Measurements from ENCODE around the gene RAD9A. TPM values are rescaled to one million over a fixed set of nuclear protein-coding genes. Genes with fewer than 3 reads are reported as not detected.

The RAD9A gene
- total and polyA plus RNA-seq, 9 of the 15 experiments (the other 6 are each of a cell fraction or from before 2014, with no cell fraction given): 1.4 to 41.2 (median 16.1) TPM

- CTCF ChIA-PET (ENCODE audit: low intra/inter-chr PET ratio): no interaction called here
- no peak overlapping the region for H3K4me3 ChIP-seq
- FAIRE-seq (peak; percentile 56), DNase-seq (ENCODE audit: extremely low read depth in 1 of 4, low spot score in 3 of 4) (peak in 1 of 4 experiments; percentile 12), ATAC-seq (no peak)
- peaks cover 10% of the 10 kb centered on the region for H3K36me3 ChIP-seq (ENCODE audit: control insufficient read depth, insufficient read depth, low read length)
- no peak overlapping the region; the same call in 1 of the 2 replicates for H2AFZ ChIP-seq (ENCODE audit: low read depth, low read length)
- peak overlapping the region in 1 of 2 experiments; percentile 87; a peak in 2 of 4 replicates for H3K9ac ChIP-seq (ENCODE audit: insufficient read depth in 1 of 2, low read depth in 2 of 2, low read length in 2 of 2)
- in situ Hi-C loops (cut with MboI) (no loop called here), intact Hi-C loops (cut with micrococcal nuclease) (loop anchor here (5.0 kb wide), 2 partner anchors 78 to 178 kb away; partner anchors contain the start of genes AIP and GSTP1)
- 56% methylated on average over 7 of the region's 13 CpGs for WGBS (ENCODE audit: insufficient coverage, low coverage, missing lambda C conversion rate)
- no peaks in the 10 kb centered on the region for H3K9me1 ChIP-seq (ENCODE audit: control insufficient read depth, insufficient read depth, low read length)
- H4K20me1 ChIP-seq (replicated peaks; ENCODE audit: control insufficient read depth, insufficient read depth, low read length): no peaks in the 10 kb centered on the region
- H3K4me2 ChIP-seq (ENCODE audit: insufficient read depth, low read length): no peak overlapping the region
- POLR2A ChIA-PET: interaction anchor here (0.6 to 1.2 kb wide), 4 partner anchors 8 to 97 kb away, joined by 3 to 4 read pairs (median 4); no protein-coding TSS in a partner anchor
- no peak overlapping the region for H3K27ac ChIP-seq (ENCODE audit: extremely low read depth, low read depth, low read length)
- H3K9me3 ChIP-seq (replicated peaks; ENCODE audit: control insufficient read depth, insufficient read depth, low read depth, low read length): no peaks in the 10 kb centered on the region
- peaks cover 18 to 85% of the 10 kb centered on the region in 2 experiments for H3K4me1 ChIP-seq (replicated peaks in 1 of 2; ENCODE audit: control insufficient read depth in 2 of 2, insufficient read depth in 2 of 2, low read length in 2 of 2)
- no TSS peak for BruUV-seq (replicated peaks)
- H3K27me3 ChIP-seq (ENCODE audit: control insufficient read depth in 2 of 2, insufficient read depth in 2 of 2, low read length in 2 of 2): no peaks in the 10 kb centered on the region
- peaks cover 17% of the 10 kb centered on the region for H3K79me2 ChIP-seq (ENCODE audit: control insufficient read depth, insufficient read depth, low read length)
- TF ChIP-seq, protein P1, sequence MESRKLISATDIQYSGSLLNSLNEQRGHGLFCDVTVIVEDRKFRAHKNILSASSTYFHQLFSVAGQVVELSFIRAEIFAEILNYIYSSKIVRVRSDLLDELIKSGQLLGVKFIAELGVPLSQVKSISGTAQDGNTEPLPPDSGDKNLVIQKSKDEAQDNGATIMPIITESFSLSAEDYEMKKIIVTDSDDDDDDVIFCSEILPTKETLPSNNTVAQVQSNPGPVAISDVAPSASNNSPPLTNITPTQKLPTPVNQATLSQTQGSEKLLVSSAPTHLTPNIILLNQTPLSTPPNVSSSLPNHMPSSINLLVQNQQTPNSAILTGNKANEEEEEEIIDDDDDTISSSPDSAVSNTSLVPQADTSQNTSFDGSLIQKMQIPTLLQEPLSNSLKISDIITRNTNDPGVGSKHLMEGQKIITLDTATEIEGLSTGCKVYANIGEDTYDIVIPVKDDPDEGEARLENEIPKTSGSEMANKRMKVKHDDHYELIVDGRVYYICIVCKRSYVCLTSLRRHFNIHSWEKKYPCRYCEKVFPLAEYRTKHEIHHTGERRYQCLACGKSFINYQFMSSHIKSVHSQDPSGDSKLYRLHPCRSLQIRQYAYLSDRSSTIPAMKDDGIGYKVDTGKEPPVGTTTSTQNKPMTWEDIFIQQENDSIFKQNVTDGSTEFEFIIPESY (CRISPR knock-in tag; IDR thresholded peaks at IDR 0.05): peak; percentile 30; the same call in 1 of the 2 replicates
- no peak for TF ChIP-seq ZNF511 (CRISPR knock-in tag; IDR thresholded peaks at IDR 0.05)
- no peak for TF ChIP-seq CEBPB (tag; IDR thresholded peaks at IDR 0.05)
- TF ChIP-seq MECOM (CRISPR knock-in tag; IDR thresholded peaks at IDR 0.05): no peak
- TF ChIP-seq HDAC6 (IDR thresholded peaks at IDR 0.05; ENCODE audit: low read depth, low read length): no peak
- TF ChIP-seq TEAD2 (tag; IDR thresholded peaks at IDR 0.05): no peak
- TF ChIP-seq ZNF12 (CRISPR knock-in tag; IDR thresholded peaks at IDR 0.05): no peak
- TF ChIP-seq GABPB1 (CRISPR knock-in tag; IDR thresholded peaks at IDR 0.05): no peak
- TF ChIP-seq FOXK2 (conservative IDR thresholded peaks at IDR 0.05 in 1 of 2, IDR thresholded peaks at IDR 0.05 in 1 of 2; ENCODE audit: low read depth in 2 of 2): no peak
- no peak for TF ChIP-seq ZFP36 (IDR thresholded peaks at IDR 0.05; ENCODE audit: low read depth, low read length, partially characterized antibody)
- no peak for TF ChIP-seq PHF20 (IDR thresholded peaks at IDR 0.05; ENCODE audit: partially characterized antibody)
- TF ChIP-seq EGR1 (conservative IDR thresholded peaks at IDR 0.05): peak; percentile 88
- no peak for TF ChIP-seq TAF7 (tag; IDR thresholded peaks at IDR 0.05)
- no peak for TF ChIP-seq XRCC4 (IDR thresholded peaks at IDR 0.05; ENCODE audit: extremely low read depth, insufficient read depth, insufficient read length)
- TF ChIP-seq MTF1 (CRISPR knock-in tag; IDR thresholded peaks at IDR 0.05; ENCODE audit: borderline replicate concordance): no peak
- no peak for TF ChIP-seq ZNF717 (CRISPR knock-in tag; IDR thresholded peaks at IDR 0.05)
- no peak for TF ChIP-seq KLF16 (IDR thresholded peaks at IDR 0.05)
- no peak for TF ChIP-seq ZNF655 (CRISPR knock-in tag; IDR thresholded peaks at IDR 0.05)
- TF ChIP-seq SMC3 (conservative IDR thresholded peaks at IDR 0.05; ENCODE audit: insufficient read depth, low read depth, low read length): no peak
- TF ChIP-seq ZNF217 (CRISPR knock-in tag; IDR thresholded peaks at IDR 0.05): no peak
- no peak for TF ChIP-seq ZNF79 (CRISPR knock-in tag; IDR thresholded peaks at IDR 0.05; ENCODE audit: low read depth)
These were observed 12.9 kb downstream of the RAD9A start for GRCh38 chr11:67404515-67405195.
